ENCODE results near the gene BCAS3. TPM values are rescaled to one million over a fixed set of nuclear protein-coding genes. Genes with fewer than 3 reads are reported as not detected.
A peak's percentile ranks its signal among the peaks of the same experiment; 100 is the strongest.

Gene BCAS3
- total and polyA plus RNA-seq, 4 experiments from 2014 or later, result 27.0 to 45.2 (median 41.2) TPM

- Histone ChIP-seq H3K27me3 (ENCODE audit: insufficient read depth, low read length) (no peaks in the 10 kb centered on the region), H3K36me3 (ENCODE audit: insufficient read depth, low read length) (no peaks in the 10 kb centered on the region), H3K27ac (ENCODE audit: low read depth, low read length) (no peak overlapping the region), H3K4me3 (ENCODE audit: low read length in 2 of 2) (no peak overlapping the region), H3K4me1 (ENCODE audit: insufficient read depth, low read length) (no peaks in the 10 kb centered on the region), H3K9me3 (ENCODE audit: control insufficient read depth in 1 of 2, low read length in 2 of 2) (no peaks in the 10 kb centered on the region)
- intact Hi-C loops (cut with micrococcal nuclease), result no loop called here
- ChIA-PET CTCF (ENCODE audit: partially characterized antibody) (no interaction called here), POLR2A (ENCODE audit: partially characterized antibody) (no interaction called here)
- H3K27ac Mint-ChIP-seq, result no peak overlapping the region
- H3K9me3 Mint-ChIP-seq, result no peaks in the 10 kb centered on the region
- H3K27me3 Mint-ChIP-seq, result no peaks in the 10 kb centered on the region
- H3K36me3 Mint-ChIP-seq, result peaks cover 0 to 1% of the 10 kb centered on the region in 2 donors
- DNase-seq, result no peak
- H3K4me1 Mint-ChIP-seq, result no peaks in the 10 kb centered on the region
- H3K4me3 Mint-ChIP-seq, result no peak overlapping the region
These were observed 705.4 kb downstream of the BCAS3 start for GRCh38 chr17:61382796-61383688.

DNA sequence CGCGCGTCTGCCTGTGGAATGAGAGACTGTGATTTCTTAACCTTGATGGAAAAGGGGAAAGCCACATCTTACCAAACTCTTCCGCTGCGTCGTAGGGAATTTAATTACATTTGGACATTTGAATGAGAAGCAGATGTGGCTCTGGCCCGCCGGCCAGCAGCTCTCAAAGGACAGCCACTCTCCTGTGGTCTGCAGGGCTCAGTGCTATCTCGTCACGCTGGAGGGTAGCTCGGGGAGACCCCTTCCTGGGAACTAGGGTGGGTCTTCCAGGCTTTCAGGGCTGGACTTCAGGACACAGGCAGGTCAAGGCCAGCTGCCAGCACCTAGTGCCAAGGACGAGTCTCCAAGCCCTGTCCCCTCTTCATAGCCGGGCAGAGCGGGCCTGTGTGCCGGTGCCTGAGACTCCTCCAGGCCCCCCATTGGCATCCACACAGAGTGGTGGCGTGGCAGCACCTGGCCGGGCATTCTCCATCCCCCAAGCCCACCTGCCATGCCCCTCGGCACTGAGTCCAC is 706.1 kb downstream of the BCAS3 start:
- Mint-ChIP-seq H3K4me3 (no peak overlapping the region), H3K4me1 (no peaks in the 10 kb centered on the region), H3K27ac (no peak overlapping the region), H3K9me3 (no peaks in the 10 kb centered on the region), H3K27me3 (no peaks in the 10 kb centered on the region), H3K36me3 (peaks cover 0 to 1% of the 10 kb centered on the region in 2 donors)
- POLR2A ChIA-PET (ENCODE audit: partially characterized antibody), result no interaction called here
- no peaks in the 10 kb centered on the region for H3K9me3 ChIP-seq (ENCODE audit: control insufficient read depth in 1 of 2, low read length in 2 of 2)
- no peak overlapping the region for H3K27ac ChIP-seq (ENCODE audit: low read depth, low read length)
- DNase-seq, result no peak
- no peaks in the 10 kb centered on the region for H3K36me3 ChIP-seq (ENCODE audit: insufficient read depth, low read length)
- intact Hi-C loops (cut with micrococcal nuclease), result no loop called here
- no peaks in the 10 kb centered on the region for H3K27me3 ChIP-seq (ENCODE audit: insufficient read depth, low read length)
- no peaks in the 10 kb centered on the region for H3K4me1 ChIP-seq (ENCODE audit: insufficient read depth, low read length)
- CTCF ChIA-PET (ENCODE audit: partially characterized antibody), result no interaction called here
- no peak overlapping the region for H3K4me3 ChIP-seq (ENCODE audit: low read length in 2 of 2)

GRCh38 chr17:61384354-61384691 is 706.7 kb downstream of the BCAS3 start:
- Mint-ChIP-seq H3K36me3 (peaks cover 0 to 1% of the 10 kb centered on the region in 2 donors), H3K9me3 (no peaks in the 10 kb centered on the region), H3K4me3 (no peak overlapping the region), H3K27ac (no peak overlapping the region), H3K4me1 (peaks cover 0 to 3% (median 0%) of the 10 kb centered on the region in 4 donors), H3K27me3 (peaks cover 0 to 3% of the 10 kb centered on the region in 2 donors)
- no peak for DNase-seq
- no peak overlapping the region for H3K27ac ChIP-seq (ENCODE audit: low read depth, low read length)
- ChIA-PET POLR2A (ENCODE audit: partially characterized antibody) (no interaction called here), CTCF (ENCODE audit: partially characterized antibody) (no interaction called here)
- no peak overlapping the region for H3K4me3 ChIP-seq (ENCODE audit: low read length in 2 of 2)
- H3K9me3 ChIP-seq (ENCODE audit: control insufficient read depth in 1 of 2, low read length in 2 of 2), result no peaks in the 10 kb centered on the region
- no peaks in the 10 kb centered on the region for H3K4me1 ChIP-seq (ENCODE audit: insufficient read depth, low read length)
- H3K27me3 ChIP-seq (ENCODE audit: insufficient read depth, low read length), result no peaks in the 10 kb centered on the region
- intact Hi-C loops (cut with micrococcal nuclease), result no loop called here
- H3K36me3 ChIP-seq (ENCODE audit: insufficient read depth, low read length), result no peaks in the 10 kb centered on the region

GRCh38 chr17:61384692-61385576 is 707.3 kb downstream of the BCAS3 start:
- Mint-ChIP-seq H3K27me3 (peaks cover 0 to 3% of the 10 kb centered on the region in 2 donors), H3K36me3 (peaks cover 0 to 1% of the 10 kb centered on the region in 2 donors), H3K4me1 (peaks cover 0 to 5% (median 0%) of the 10 kb centered on the region in 4 donors), H3K27ac (peak overlapping the region in 1 of 7 donors; percentile 22), H3K4me3 (no peak overlapping the region), H3K9me3 (no peaks in the 10 kb centered on the region)
- intact Hi-C loops (cut with micrococcal nuclease), result no loop called here
- H3K36me3 ChIP-seq (ENCODE audit: insufficient read depth, low read length), result no peaks in the 10 kb centered on the region
- no peak for DNase-seq
- no peaks in the 10 kb centered on the region for H3K27me3 ChIP-seq (ENCODE audit: insufficient read depth, low read length)
- H3K4me1 ChIP-seq (ENCODE audit: insufficient read depth, low read length), result peaks cover 3% of the 10 kb centered on the region
- no peaks in the 10 kb centered on the region for H3K9me3 ChIP-seq (ENCODE audit: control insufficient read depth in 1 of 2, low read length in 2 of 2)
- CTCF ChIA-PET (ENCODE audit: partially characterized antibody), result interaction anchor here (1.0 kb wide), 1 partner anchor 26 kb away, joined by 3 read pairs; no protein-coding TSS in a partner anchor
- no peak overlapping the region for H3K4me3 ChIP-seq (ENCODE audit: low read length in 2 of 2)
- no peak overlapping the region for H3K27ac ChIP-seq (ENCODE audit: low read depth, low read length)
- POLR2A ChIA-PET (ENCODE audit: partially characterized antibody), result no interaction called here

DNA sequence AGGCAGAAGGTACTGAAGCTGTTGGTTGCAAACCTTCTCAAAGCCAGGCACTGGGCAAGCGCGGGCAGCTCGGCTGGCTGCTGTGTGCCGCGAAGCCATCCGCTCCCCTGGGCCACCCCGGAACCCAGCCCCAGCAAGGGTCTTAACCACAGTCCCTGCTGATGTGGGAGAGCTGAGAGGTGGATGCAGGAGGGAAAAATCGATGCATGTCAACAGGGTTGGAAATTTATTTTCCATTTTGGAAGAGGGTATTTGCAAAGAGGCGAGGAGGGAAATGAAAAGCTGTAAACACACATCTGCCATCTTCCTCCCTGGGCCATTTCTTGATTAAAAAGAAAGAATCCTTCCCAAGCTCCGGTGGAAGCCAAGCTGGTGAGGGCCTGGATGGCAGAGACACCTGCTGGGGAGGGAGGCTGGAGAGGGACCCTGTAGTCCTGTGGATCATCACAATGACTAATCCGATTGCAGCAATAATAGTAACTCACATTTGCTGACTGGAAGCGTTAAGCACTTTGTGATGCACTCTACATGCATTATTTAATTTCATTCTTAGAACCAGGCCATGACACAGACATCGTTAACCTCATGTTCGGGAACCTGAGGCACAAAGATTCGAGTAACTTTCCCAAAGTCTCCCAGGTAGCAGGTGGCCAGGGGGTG is 708.1 kb downstream of the BCAS3 start:
- Mint-ChIP-seq H3K9me3 (no peaks in the 10 kb centered on the region), H3K36me3 (peaks cover 0 to 1% of the 10 kb centered on the region in 2 donors), H3K4me3 (no peak overlapping the region), H3K4me1 (peaks cover 0 to 5% (median 0%) of the 10 kb centered on the region in 4 donors), H3K27ac (no peak overlapping the region), H3K27me3 (peaks cover 0 to 3% of the 10 kb centered on the region in 2 donors)
- Histone ChIP-seq H3K27me3 (ENCODE audit: insufficient read depth, low read length) (no peaks in the 10 kb centered on the region), H3K27ac (ENCODE audit: low read depth, low read length) (no peak overlapping the region), H3K4me1 (ENCODE audit: insufficient read depth, low read length) (peaks cover 3% of the 10 kb centered on the region), H3K9me3 (ENCODE audit: control insufficient read depth in 1 of 2, low read length in 2 of 2) (no peaks in the 10 kb centered on the region), H3K36me3 (ENCODE audit: insufficient read depth, low read length) (no peaks in the 10 kb centered on the region), H3K4me3 (ENCODE audit: low read length in 2 of 2) (no peak overlapping the region)
- ChIA-PET POLR2A (ENCODE audit: partially characterized antibody) (no interaction called here), CTCF (ENCODE audit: partially characterized antibody) (interaction anchor here (1.0 kb wide), 1 partner anchor 27 kb away, joined by 3 read pairs; no protein-coding TSS in a partner anchor)
- intact Hi-C loops (cut with micrococcal nuclease), result no loop called here
- no peak for DNase-seq

GRCh38 chr17:61386251-61386650 is 708.6 kb downstream of the BCAS3 start:
- H3K27me3 Mint-ChIP-seq, result peaks cover 0 to 3% of the 10 kb centered on the region in 2 donors
- Histone ChIP-seq H3K27ac (ENCODE audit: low read depth, low read length) (no peak overlapping the region), H3K9me3 (ENCODE audit: control insufficient read depth in 1 of 2, low read length in 2 of 2) (no peaks in the 10 kb centered on the region), H3K27me3 (ENCODE audit: insufficient read depth, low read length) (no peaks in the 10 kb centered on the region), H3K36me3 (ENCODE audit: insufficient read depth, low read length) (no peaks in the 10 kb centered on the region), H3K4me3 (ENCODE audit: low read length in 2 of 2) (no peak overlapping the region), H3K4me1 (ENCODE audit: insufficient read depth, low read length) (peaks cover 3% of the 10 kb centered on the region)
- H3K4me3 Mint-ChIP-seq, result no peak overlapping the region
- no peak overlapping the region for H3K27ac Mint-ChIP-seq
- ChIA-PET CTCF (ENCODE audit: partially characterized antibody) (interaction anchor here (1.0 kb wide), 1 partner anchor 27 kb away, joined by 3 read pairs; no protein-coding TSS in a partner anchor), POLR2A (ENCODE audit: partially characterized antibody) (no interaction called here)
- no peak for DNase-seq
- H3K9me3 Mint-ChIP-seq, result no peaks in the 10 kb centered on the region
- intact Hi-C loops (cut with micrococcal nuclease), result no loop called here
- H3K36me3 Mint-ChIP-seq, result peaks cover 0 to 1% of the 10 kb centered on the region in 2 donors
- peaks cover 0 to 5% (median 0%) of the 10 kb centered on the region in 4 donors for H3K4me1 Mint-ChIP-seq
